Brain microvascular endothelial cell (primary cell): ENCODE measurements around the gene TIAM2.

Source experiments
- DNase-seq: peaks from one replicate; pipeline ENCODE4 v3.0.0-alpha.2; 2020
- H3K27ac ChIP-seq: fragments of 250-450 bp; sonication (Bioruptor Pico); 2 replicates; pipeline ENCODE4 v1.5.1; 2020; ENCODE audit warnings: mild to moderate bottlenecking, moderate library complexity
- H3K27me3 ChIP-seq: fragments of 250-450 bp; sonication (Bioruptor Pico); replicated peaks from 2 replicates; pipeline ENCODE4 v1.5.1; 2020; ENCODE audit warnings: mild to moderate bottlenecking
- H3K36me3 ChIP-seq: fragments of 250-450 bp; sonication (Bioruptor Pico); replicated peaks from 2 replicates; pipeline ENCODE4 v1.5.1; 2020; ENCODE audit warnings: mild to moderate bottlenecking
- H3K4me3 ChIP-seq: 2 replicates; pipeline ENCODE4 v1.5.1; 2011; ENCODE audit warnings: low read depth, mild to moderate bottlenecking, control low read depth, low read length, moderate library complexity
- CTCF ChIP-seq: IDR thresholded peaks from 2 replicates; pipeline ENCODE4 v1.5.1; 2011; ENCODE audit warnings: low read depth, mild to moderate bottlenecking, moderate library complexity, low read length, control low read depth, inconsistent platforms; ENCODE audit errors: missing control alignments
- in situ Hi-C: cut with HindIII; loops from 2 replicates; pipeline ENCODE4 v1.10.0; 2017; ENCODE audit warnings: low sequenced_read_pairs, low pct_ligation_motif_present

The TIAM2 gene

GRCh38 chr6:155272353-155273232, 277.5 kb downstream of the TIAM2 start:
- H3K27ac ChIP-seq = peak overlapping the region; percentile 67
- H3K36me3 ChIP-seq = no peaks in the 10 kb centered on the region
- no peak overlapping the region for H3K4me3 ChIP-seq
- in situ Hi-C loops = loop anchor here (25.0 kb wide), 1 partner anchor 335 kb away; no protein-coding TSS in a partner anchor
- DNase-seq = no peak
- no peak for TF ChIP-seq CTCF
- H3K27me3 ChIP-seq = no peaks in the 10 kb centered on the region

- in situ Hi-C loops = loop anchor here (25.0 kb wide), 1 partner anchor 336 kb away; no protein-coding TSS in a partner anchor
- no peaks in the 10 kb centered on the region for H3K27me3 ChIP-seq
- no peaks in the 10 kb centered on the region for H3K36me3 ChIP-seq
- H3K4me3 ChIP-seq = no peak overlapping the region
- no peak for TF ChIP-seq CTCF
- H3K27ac ChIP-seq = peak overlapping the region; percentile 82
- DNase-seq = peak; percentile 99
These were observed 278.3 kb downstream of the TIAM2 start for GRCh38 chr6:155273431-155273830.

- H3K27ac ChIP-seq = peak overlapping the region; percentile 82
These were observed 279.0 kb downstream of the TIAM2 start for GRCh38 chr6:155274106-155274505.

GRCh38 chr6:155274533-155274932, 279.4 kb downstream of the TIAM2 start:
- in situ Hi-C loops = loop anchor here (25.0 kb wide), 1 partner anchor 337 kb away; no protein-coding TSS in a partner anchor
- no peak for TF ChIP-seq CTCF
- DNase-seq = peak; percentile 25
- no peaks in the 10 kb centered on the region for H3K27me3 ChIP-seq
- no peak overlapping the region for H3K4me3 ChIP-seq
- peak overlapping the region; percentile 82 for H3K27ac ChIP-seq
- H3K36me3 ChIP-seq = no peaks in the 10 kb centered on the region

More at GRCh38 chr6:155274106-155274505, 279.0 kb downstream of the TIAM2 start:
- H3K27me3 ChIP-seq = no peaks in the 10 kb centered on the region
- in situ Hi-C loops = loop anchor here (25.0 kb wide), 1 partner anchor 337 kb away; no protein-coding TSS in a partner anchor
- TF ChIP-seq CTCF = no peak
- DNase-seq = no peak
- H3K4me3 ChIP-seq = no peak overlapping the region
- H3K36me3 ChIP-seq = no peaks in the 10 kb centered on the region

- TF ChIP-seq CTCF = no peak
- peak; percentile 48 for DNase-seq
- Histone ChIP-seq H3K27me3 (no peaks in the 10 kb centered on the region), H3K36me3 (no peaks in the 10 kb centered on the region), H3K4me3 (no peak overlapping the region), H3K27ac (peak overlapping the region; percentile 48)
- in situ Hi-C loops = no loop called here
These were observed 280.8 kb downstream of the TIAM2 start for GRCh38 chr6:155275808-155276480.
